Measurements from ENCODE around the gene EIF4G3.
"Not testable (repeated sequence)": the region's sequence is repeated elsewhere in the genome, so short reads cannot be mapped to it uniquely, and the experiment has no call there.

The EIF4G3 gene

GRCh38 chr1:20811916-20812315 lies 364.8 kb downstream of the EIF4G3 start:
- DNase-seq (ENCODE audit: low read depth), result no peak

- DNase-seq (ENCODE audit: low read depth), result no peak
These were observed 383.5 kb downstream of the EIF4G3 start for GRCh38 chr1:20793236-20793635.

GRCh38 chr1:20792196-20792595 lies 384.5 kb downstream of the EIF4G3 start:
- DNase-seq (ENCODE audit: low read depth), result no peak

GRCh38 chr1:20790785-20791184 lies 385.9 kb downstream of the EIF4G3 start:
- DNase-seq (ENCODE audit: low read depth), result no peak

GRCh38 chr1:20789598-20789997 lies 387.1 kb downstream of the EIF4G3 start:
- DNase-seq (ENCODE audit: low read depth), result not testable (repeated sequence)

GRCh38 chr1:20787840-20788795 lies 388.6 kb downstream of the EIF4G3 start:
- DNase-seq (ENCODE audit: low read depth), result peak; percentile 25

- DNase-seq (ENCODE audit: low read depth), result peak; percentile 45
These were observed 389.5 kb downstream of the EIF4G3 start, which contains the start of gene HP1BP3 for GRCh38 chr1:20787029-20787839. TSS of gene HP1BP3 (minus strand) at chr1:20787307. CDS start at chr1:20780440, 6,867 bp downstream.

- DNase-seq (ENCODE audit: low read depth), result peak; percentile 91
These were observed 390.3 kb downstream of the EIF4G3 start for GRCh38 chr1:20786253-20787028.

- DNase-seq (ENCODE audit: low read depth), result peak; percentile 12
These were observed 390.8 kb downstream of the EIF4G3 start for GRCh38 chr1:20785907-20786252.

- DNase-seq (ENCODE audit: low read depth), result no peak
These were observed 401.0 kb downstream of the EIF4G3 start for GRCh38 chr1:20775700-20776099.

GRCh38 chr1:20771780-20772179 lies 404.9 kb downstream of the EIF4G3 start:
- DNase-seq (ENCODE audit: low read depth), result no peak

- DNase-seq (ENCODE audit: low read depth), result no peak
These were observed 406.2 kb downstream of the EIF4G3 start for GRCh38 chr1:20770314-20771087.

- DNase-seq (ENCODE audit: low read depth), result no peak
These were observed 409.4 kb downstream of the EIF4G3 start for GRCh38 chr1:20767271-20767670.

GRCh38 chr1:20763417-20763816 lies 413.3 kb downstream of the EIF4G3 start:
- no peak for DNase-seq (ENCODE audit: low read depth)

GRCh38 chr1:20760322-20760721 lies 416.4 kb downstream of the EIF4G3 start:
- DNase-seq (ENCODE audit: low read depth), result no peak
